SK-N-SH (cell line): ENCODE measurements around the gene MAGI2. TPM values are rescaled to one million over a fixed set of nuclear protein-coding genes. Genes with fewer than 3 reads are reported as not detected.
A peak's percentile ranks its signal among the peaks of the same experiment; 100 is the strongest.

Source experiments
- CTCF ChIA-PET: fragments of 300-600, 350-600 bp; formaldehyde crosslinking; extraction: SDS; loops from one replicate; lab custom pipeline; 2021; lab: Yijun Ruan, JAX
- POLR2A ChIA-PET: fragments of 350-600 bp; sonication (Branson Sonifier 250); formaldehyde crosslinking; extraction: SDS; loops from one replicate; lab custom pipeline; 2020; ENCODE audit warnings: antibody characterized with exemption, inconsistent platforms; lab: Yijun Ruan, JAX
- DNase-seq: peaks from one replicate; pipeline ENCODE4 v3.0.0; 2012
- H2AFZ ChIP-seq: fragments of 200-600 bp; sonication (generic); 2 replicates; pipeline ENCODE4 v1.8.1; 2016; ENCODE audit warnings: antibody characterized with exemption, mild to moderate bottlenecking, low read depth
- H3F3A ChIP-seq: fragments of 200-600 bp; sonication (generic); replicated peaks from 2 replicates; pipeline ENCODE3; 2016; ENCODE audit warnings: antibody characterized with exemption, mild to moderate bottlenecking; ENCODE audit not compliant: insufficient read depth
- H3K27ac ChIP-seq, 2 experiments: fragments of 200-500 bp in 1 of 2; fragments of 200-600 bp in 1 of 2; sonication (Bioruptor generic) in 1 of 2; sonication (generic), shearing (Covaris generic) in 1 of 2; 2 replicates each; pipeline versions ENCODE4 v1.5.1 to v1.6.1; 2014 to 2016; ENCODE audit warnings: low read depth in 2 of 2, inconsistent platforms in 1 of 2, low read length in 1 of 2, mild to moderate bottlenecking in 1 of 2, mixed read lengths in 1 of 2
- H3K27me3 ChIP-seq: fragments of 200-600 bp; sonication (generic), shearing (Covaris generic); 2 replicates; pipeline ENCODE4 v1.6.1; 2016; ENCODE audit warnings: mixed run types; ENCODE audit not compliant: insufficient read depth
- H3K36me3 ChIP-seq, 2 experiments: fragments of 200-500 bp in 1 of 2; fragments of 200-600 bp in 1 of 2; sonication (Bioruptor generic) in 1 of 2; sonication (generic) in 1 of 2; replicated peaks in 1 of 2; 2 replicates each; pipeline versions ENCODE3 to v1.5.1; 2014 to 2016; ENCODE audit warnings: low read length in 1 of 2, mild to moderate bottlenecking in 1 of 2; ENCODE audit not compliant: insufficient read depth in 2 of 2, control insufficient read depth in 1 of 2
- H3K4me1 ChIP-seq, 2 experiments: fragments of 200-500 bp in 1 of 2; fragments of 200-600 bp in 1 of 2; sonication (Bioruptor generic) in 1 of 2; sonication (generic), shearing (Covaris generic) in 1 of 2; 2 replicates each; pipeline versions ENCODE4 v1.5.1 to v1.6.1; 2014 to 2016; ENCODE audit warnings: low read depth in 1 of 2, low read length in 1 of 2, mixed run types in 1 of 2; ENCODE audit not compliant: insufficient read depth in 2 of 2, control insufficient read depth in 1 of 2
- H3K4me2 ChIP-seq: fragments of 200-600 bp; sonication (generic), shearing (Covaris generic); 2 replicates; pipeline ENCODE4 v1.6.1; 2017; ENCODE audit warnings: mixed run types
- H3K4me3 ChIP-seq, 2 experiments: fragments of 200-500 bp in 1 of 2; fragments of 200-600 bp in 1 of 2; sonication (Bioruptor generic) in 1 of 2; sonication (generic), shearing (Covaris generic) in 1 of 2; 2 replicates each; pipeline versions ENCODE4 v1.5.1 to v1.8.1; 2014 to 2016; ENCODE audit warnings: low read depth in 2 of 2, inconsistent platforms in 1 of 2, low read length in 1 of 2, mild to moderate bottlenecking in 1 of 2, mixed read lengths in 1 of 2, moderate library complexity in 1 of 2
- H3K79me2 ChIP-seq: fragments of 200-600 bp; sonication (generic); 2 replicates; pipeline ENCODE4 v1.8.1; 2017; ENCODE audit warnings: mild to moderate bottlenecking; ENCODE audit not compliant: insufficient read depth
- H3K9ac ChIP-seq: fragments of 200-600 bp; sonication (generic); 2 replicates; pipeline ENCODE4 v1.6.1; 2017; ENCODE audit warnings: mixed run types
- H3K9me2 ChIP-seq: fragments of 200-600 bp; sonication (generic); 2 replicates; pipeline ENCODE4 v1.6.1; 2017; ENCODE audit warnings: mixed run types
- H3K9me3 ChIP-seq: fragments of 200-600 bp; sonication (generic); 2 replicates; pipeline ENCODE4 v1.6.1; 2017; ENCODE audit warnings: mixed run types, mild to moderate bottlenecking, moderate library complexity
- H4K20me1 ChIP-seq: fragments of 200-600 bp; sonication (generic); 2 replicates; pipeline ENCODE4 v1.6.1; 2017; ENCODE audit warnings: mild to moderate bottlenecking, mixed run types; ENCODE audit not compliant: insufficient read depth
- CHD2 ChIP-seq: fragments of 150-350 bp; IDR thresholded peaks from 2 replicates; pipeline ENCODE4 v1.6.1; 2018; ENCODE audit warnings: low read length; ENCODE audit not compliant: partially characterized antibody
- EP300 ChIP-seq, 2 experiments: IDR thresholded peaks; 2 replicates each; pipeline versions ENCODE4 v1.4.0 to v1.6.1; 2012; ENCODE audit warnings: borderline replicate concordance in 1 of 2, low read depth in 1 of 2, low read length in 1 of 2
- FOSL2 ChIP-seq: IDR thresholded peaks from 2 replicates; pipeline ENCODE4 v1.4.0; 2012; ENCODE audit warnings: low read depth, mild to moderate bottlenecking, moderate library complexity, borderline replicate concordance
- JUND ChIP-seq: IDR thresholded peaks from 2 replicates; pipeline ENCODE4 v1.4.0; 2012
- MAX ChIP-seq: IDR thresholded peaks from 2 replicates; pipeline ENCODE4 v1.4.0; 2012; ENCODE audit warnings: low read depth
- NFIC ChIP-seq: IDR thresholded peaks from 2 replicates; pipeline ENCODE4 v1.4.0; 2012; ENCODE audit warnings: borderline replicate concordance
- NRF1 ChIP-seq: IDR thresholded peaks from 2 replicates; pipeline ENCODE4 v1.6.1; 2012; ENCODE audit warnings: low read depth, mild to moderate bottlenecking, low read length
- POLR2AphosphoS5 ChIP-seq: IDR thresholded peaks from 2 replicates; pipeline ENCODE4 v1.6.1; 2012; ENCODE audit warnings: low read depth, low read length
- RAD21 ChIP-seq: IDR thresholded peaks from 2 replicates; pipeline ENCODE4 v1.6.1; 2012; ENCODE audit warnings: mild to moderate bottlenecking, low read length
- RCOR1 ChIP-seq: fragments of 150-350 bp; IDR thresholded peaks from 2 replicates; pipeline ENCODE4 v1.6.1; 2017; ENCODE audit warnings: antibody characterized with exemption, low read length
- RFX5 ChIP-seq: IDR thresholded peaks from 2 replicates; pipeline ENCODE4 v1.6.1; 2012; ENCODE audit warnings: mild to moderate bottlenecking, improper control_type of control experiment, low read length
- SIN3A ChIP-seq: IDR thresholded peaks from 2 replicates; pipeline ENCODE4 v1.6.1; 2012; ENCODE audit warnings: low read depth, mild to moderate bottlenecking, low read length, moderate library complexity, borderline replicate concordance
- TCF12 ChIP-seq: IDR thresholded peaks from 2 replicates; pipeline ENCODE4 v1.4.0; 2012
- YY1 ChIP-seq: IDR thresholded peaks from 2 replicates; pipeline ENCODE4 v1.4.0; 2012; ENCODE audit warnings: low read depth, mild to moderate bottlenecking
- ZBTB33 ChIP-seq: IDR thresholded peaks from 2 replicates; pipeline ENCODE4 v1.4.0; 2012; ENCODE audit warnings: low read depth, borderline replicate concordance
- WGBS: methylation state at CpG from one replicate; pipeline ENCODE4 v1.1.6; 2017; ENCODE audit warnings: low lambda C conversion rate; 5-methylcytosine and 5-hydroxymethylcytosine counted together
- polyA plus RNA-seq, 3 experiments: library from polyadenylated mRNA; depleted of rRNA; stranded (reverse); fragments of >200 nt; gene quantifications; 2 replicates each; pipeline ENCODE4 v1.2.3, GENCODE V29; 2012
- TF ChIP-seq, protein P1 (sequence below): IDR thresholded peaks from 2 replicates; pipeline ENCODE4; 2012

The MAGI2 gene
- polyA plus RNA-seq, 1 of the 3 experiments (the other 2 are of a cell fraction): 1.1 TPM

- Histone ChIP-seq H3K27me3 (no peaks in the 10 kb centered on the region), H3K4me2 (peak overlapping the region; percentile 39), H3F3A (peaks cover 12% of the 10 kb centered on the region), H3K4me1 (no peaks in the 10 kb centered on the region; a peak in 1 of 4 replicates), H3K9ac (no peak overlapping the region), H3K36me3 (no peaks in the 10 kb centered on the region), H3K9me3 (no peaks in the 10 kb centered on the region), H3K4me3 (peak overlapping the region in 1 of 2 experiments; percentile 0; a peak in 1 of 4 replicates), H3K9me2 (no peaks in the 10 kb centered on the region), H3K79me2 (no peaks in the 10 kb centered on the region), H3K27ac (peak overlapping the region in 1 of 2 experiments; percentile 49; a peak in 3 of 4 replicates), H4K20me1 (no peaks in the 10 kb centered on the region), H2AFZ (0 out of 2 replicates have a peak overlapping the region, but pooled peaks have one; percentile 2)
- ChIA-PET CTCF (interaction anchor here (1.0 to 2.4 kb wide), 2 partner anchors 24 to 118 kb away, joined by 3 to 6 read pairs; no protein-coding TSS in a partner anchor), POLR2A (no interaction called here)
- 28% methylated on average over 2 of the region's 2 CpGs for WGBS
- no peak for DNase-seq
- TF ChIP-seq RFX5 (no peak), MAX (0 out of 2 replicates have a peak, but pooled peaks have one; percentile 26), POLR2AphosphoS5 (no peak), JUND (peak; percentile 73), EP300 (IDR thresholded peaks at IDR 0.05; ENCODE audit: borderline replicate concordance in 1 of 2, low read depth in 1 of 2, low read length in 1 of 2) (peak in 1 of 2 experiments; percentile 47; a peak in 1 of 4 replicates), RCOR1 (no peak), ZBTB33 (0 out of 2 replicates have a peak, but pooled peaks have one; percentile 6), FOSL2 (peak; percentile 76), TCF12 (peak; percentile 53; the same call in 1 of the 2 replicates), CHD2 (no peak), NFIC (no peak), YY1 (0 out of 2 replicates have a peak, but pooled peaks have one; percentile 3)
Measured at GRCh38 chr7:79420464-79420863, 33.0 kb downstream of the MAGI2 start.

DNA sequence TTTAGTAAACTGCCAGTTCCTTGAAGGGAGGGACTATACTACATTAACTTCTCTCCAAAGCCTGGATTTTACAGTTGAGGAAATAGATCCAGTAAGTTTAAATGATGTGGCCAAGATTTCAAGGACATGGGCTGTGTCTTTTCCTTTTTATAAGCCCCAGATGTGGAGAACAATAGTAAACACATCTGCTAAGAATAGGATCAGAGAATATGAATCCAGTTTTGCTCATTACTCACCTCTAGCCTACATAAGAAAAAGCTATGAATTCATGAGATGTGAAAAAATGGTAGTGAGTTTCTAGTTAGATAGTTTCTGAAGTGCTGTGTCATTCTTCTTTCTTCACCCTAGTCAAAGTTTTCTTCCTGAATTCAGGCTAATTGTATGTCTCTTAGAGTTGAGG, 38.6 kb downstream of the MAGI2 start:
- no peak overlapping the region for H2AFZ ChIP-seq
- H4K20me1 ChIP-seq: no peaks in the 10 kb centered on the region
- no peak overlapping the region for H3K27ac ChIP-seq
- no peak for TF ChIP-seq RCOR1
- no peak for TF ChIP-seq NRF1
- no peak for TF ChIP-seq SIN3A
- TF ChIP-seq, protein P1, sequence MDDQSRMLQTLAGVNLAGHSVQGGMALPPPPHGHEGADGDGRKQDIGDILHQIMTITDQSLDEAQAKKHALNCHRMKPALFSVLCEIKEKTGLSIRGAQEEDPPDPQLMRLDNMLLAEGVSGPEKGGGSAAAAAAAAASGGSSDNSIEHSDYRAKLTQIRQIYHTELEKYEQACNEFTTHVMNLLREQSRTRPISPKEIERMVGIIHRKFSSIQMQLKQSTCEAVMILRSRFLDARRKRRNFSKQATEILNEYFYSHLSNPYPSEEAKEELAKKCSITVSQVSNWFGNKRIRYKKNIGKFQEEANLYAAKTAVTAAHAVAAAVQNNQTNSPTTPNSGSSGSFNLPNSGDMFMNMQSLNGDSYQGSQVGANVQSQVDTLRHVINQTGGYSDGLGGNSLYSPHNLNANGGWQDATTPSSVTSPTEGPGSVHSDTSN: no peak
- TF ChIP-seq RAD21: no peak
- no peak for DNase-seq
- no peak overlapping the region for H3K4me2 ChIP-seq
- CTCF ChIA-PET: no interaction called here
- H3F3A ChIP-seq: peaks cover 5% of the 10 kb centered on the region
- POLR2A ChIA-PET: no interaction called here
- no peaks in the 10 kb centered on the region for H3K79me2 ChIP-seq
- no peaks in the 10 kb centered on the region for H3K9me3 ChIP-seq
- H3K9ac ChIP-seq: no peak overlapping the region
- H3K27me3 ChIP-seq: no peaks in the 10 kb centered on the region
- no peak overlapping the region for H3K4me3 ChIP-seq
- H3K4me1 ChIP-seq: no peaks in the 10 kb centered on the region; a peak in 1 of 4 replicates
- no peaks in the 10 kb centered on the region for H3K9me2 ChIP-seq
- no peaks in the 10 kb centered on the region for H3K36me3 ChIP-seq
